Fibroblast of the aortic adventitia (primary cell): ENCODE measurements around the gene TGM2. TPM values are rescaled to one million over a fixed set of nuclear protein-coding genes. Genes with fewer than 3 reads are reported as not detected.

Experiments used
- DNase-seq: peaks from one replicate; pipeline ENCODE4 v3.0.0-alpha.2; 2010; ENCODE audit warnings: low read depth
- H3K4me3 ChIP-seq: 2 replicates; pipeline ENCODE4 v1.5.1; 2011; ENCODE audit warnings: low read depth, mild to moderate bottlenecking, control low read depth, low read length, moderate library complexity
- CTCF ChIP-seq: IDR thresholded peaks from 2 replicates; pipeline ENCODE4 v1.5.1; 2011; ENCODE audit warnings: mild to moderate bottlenecking, low read length, control low read depth, inconsistent platforms; ENCODE audit not compliant: insufficient read depth
- total RNA-seq: library from RNA; depleted of rRNA; stranded (reverse); fragments of >200 nt; gene quantifications from 2 replicates; pipeline ENCODE4 v1.2.3, GENCODE V29; 2012; ENCODE audit warnings: low replicate concordance

The TGM2 gene
- total RNA-seq, 1 donor: 117 TPM

- DNase-seq: no peak
- no peak for TF ChIP-seq CTCF
- H3K4me3 ChIP-seq: no peak overlapping the region
Observed at GRCh38 chr20:38179846-38180245, 14.8 kb upstream of the TGM2 start.

- no peak for TF ChIP-seq CTCF
- DNase-seq: no peak
- no peak overlapping the region for H3K4me3 ChIP-seq
Observed at GRCh38 chr20:38178581-38178980, 13.5 kb upstream of the TGM2 start.

- DNase-seq: no peak
- no peak overlapping the region for H3K4me3 ChIP-seq
- no peak for TF ChIP-seq CTCF
Observed at GRCh38 chr20:38178065-38178491, 13.0 kb upstream of the TGM2 start.

- H3K4me3 ChIP-seq: no peak overlapping the region
- no peak for TF ChIP-seq CTCF
- no peak for DNase-seq
Observed at GRCh38 chr20:38177201-38177600, 12.1 kb upstream of the TGM2 start.

GRCh38 chr20:38175304-38176180 lies 10.5 kb upstream of the TGM2 start:
- no peak for DNase-seq
- TF ChIP-seq CTCF: no peak
- H3K4me3 ChIP-seq: no peak overlapping the region

GRCh38 chr20:38173237-38174156 lies 8.4 kb upstream of the TGM2 start:
- TF ChIP-seq CTCF: peak; percentile 19
- no peak overlapping the region for H3K4me3 ChIP-seq
- DNase-seq: peak; percentile 93
